NCI-H2196 treated with DMSO at 0.1 percent for 48 hours (cell line): Measurements from ENCODE around the gene COPS7A.
A peak's percentile ranks its signal among the peaks of the same experiment; 100 is the strongest.

Source experiments
- DNase-seq: peaks from one replicate; lab custom pipeline; 2025; ENCODE audit not compliant: unreplicated experiment; lab: John Stamatoyannopoulos, UW

COPS7A gene

GRCh38 chr12:6768990-6769389 is 45.1 kb downstream of the COPS7A start:
- peak; percentile 17 for DNase-seq

- DNase-seq: no peak
These were observed 45.8 kb downstream of the COPS7A start for GRCh38 chr12:6769666-6770065.

- DNase-seq: no peak
These were observed 46.2 kb downstream of the COPS7A start for GRCh38 chr12:6770094-6770493.

- DNase-seq: no peak
These were observed 46.8 kb downstream of the COPS7A start for GRCh38 chr12:6770600-6770999.

GRCh38 chr12:6771091-6771495 is 47.2 kb downstream of the COPS7A start:
- DNase-seq: no peak

GRCh38 chr12:6771509-6772330 is 47.9 kb downstream of the COPS7A start:
- DNase-seq: no peak

GRCh38 chr12:6772331-6772695 is 48.5 kb downstream of the COPS7A start, which contains the start of gene LAG3:
TSS of gene LAG3 (plus strand) at chr12:6772520. CDS start at chr12:6772853, 333 bp downstream.
- DNase-seq: no peak

- no peak for DNase-seq
These were observed 49.1 kb downstream of the COPS7A start for GRCh38 chr12:6772726-6773589.

- no peak for DNase-seq
These were observed 49.9 kb downstream of the COPS7A start for GRCh38 chr12:6773590-6774351.

GRCh38 chr12:6774499-6775062 is 50.7 kb downstream of the COPS7A start:
- no peak for DNase-seq

GRCh38 chr12:6775185-6776174 is 51.6 kb downstream of the COPS7A start:
- no peak for DNase-seq

- no peak for DNase-seq
These were observed 53.5 kb downstream of the COPS7A start for GRCh38 chr12:6777386-6777785.

- no peak for DNase-seq
These were observed 54.3 kb downstream of the COPS7A start for GRCh38 chr12:6778217-6778573.

- DNase-seq: peak; percentile 76
These were observed 55.0 kb downstream of the COPS7A start for GRCh38 chr12:6778574-6779550.

- no peak for DNase-seq
These were observed 56.0 kb downstream of the COPS7A start for GRCh38 chr12:6779708-6780432.

GRCh38 chr12:6780573-6780972 is 56.7 kb downstream of the COPS7A start:
- no peak for DNase-seq
